ENCODE results near the gene RHO.
"Not testable (repeated sequence)": the region's sequence is repeated elsewhere in the genome, so short reads cannot be mapped to it uniquely, and the experiment has no call there.

DNA sequence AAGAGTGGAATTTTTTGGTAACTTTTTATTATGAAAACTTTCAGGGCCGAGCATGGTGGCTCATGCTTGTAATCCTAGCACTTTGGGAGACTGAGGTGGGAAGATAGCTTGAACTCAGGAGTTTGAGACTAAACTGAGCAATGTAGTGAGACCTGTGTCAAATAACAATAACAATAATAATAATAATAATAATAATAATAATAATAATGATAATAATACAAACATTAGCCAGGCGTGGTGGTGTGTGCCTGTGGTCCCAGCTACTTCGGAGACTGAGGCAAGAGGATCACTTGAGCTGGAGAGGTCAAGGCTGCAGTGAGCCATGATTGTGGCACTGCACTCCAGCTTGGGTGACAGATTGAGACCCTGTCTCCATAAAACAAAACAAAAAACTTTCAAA is 17.5 kb downstream of the RHO start:
- TF ChIP-seq, protein P1, sequence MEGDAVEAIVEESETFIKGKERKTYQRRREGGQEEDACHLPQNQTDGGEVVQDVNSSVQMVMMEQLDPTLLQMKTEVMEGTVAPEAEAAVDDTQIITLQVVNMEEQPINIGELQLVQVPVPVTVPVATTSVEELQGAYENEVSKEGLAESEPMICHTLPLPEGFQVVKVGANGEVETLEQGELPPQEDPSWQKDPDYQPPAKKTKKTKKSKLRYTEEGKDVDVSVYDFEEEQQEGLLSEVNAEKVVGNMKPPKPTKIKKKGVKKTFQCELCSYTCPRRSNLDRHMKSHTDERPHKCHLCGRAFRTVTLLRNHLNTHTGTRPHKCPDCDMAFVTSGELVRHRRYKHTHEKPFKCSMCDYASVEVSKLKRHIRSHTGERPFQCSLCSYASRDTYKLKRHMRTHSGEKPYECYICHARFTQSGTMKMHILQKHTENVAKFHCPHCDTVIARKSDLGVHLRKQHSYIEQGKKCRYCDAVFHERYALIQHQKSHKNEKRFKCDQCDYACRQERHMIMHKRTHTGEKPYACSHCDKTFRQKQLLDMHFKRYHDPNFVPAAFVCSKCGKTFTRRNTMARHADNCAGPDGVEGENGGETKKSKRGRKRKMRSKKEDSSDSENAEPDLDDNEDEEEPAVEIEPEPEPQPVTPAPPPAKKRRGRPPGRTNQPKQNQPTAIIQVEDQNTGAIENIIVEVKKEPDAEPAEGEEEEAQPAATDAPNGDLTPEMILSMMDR (conservative IDR thresholded peaks at IDR 0.05 in 1 of 2, IDR thresholded peaks at IDR 0.05 in 1 of 2; ENCODE audit: low read depth in 1 of 2, low read length in 2 of 2): not testable (repeated sequence)
- TF ChIP-seq EZH2 (IDR thresholded peaks at IDR 0.05; ENCODE audit: low read length, missing control alignments): not testable (repeated sequence)
